Fibroblast of the aortic adventitia (primary cell): ENCODE measurements around the gene FBXO28. TPM values are rescaled to one million over a fixed set of nuclear protein-coding genes. Genes with fewer than 3 reads are reported as not detected.

Experiments
- DNase-seq: peaks from one replicate; pipeline ENCODE4 v3.0.0-alpha.2; 2010; ENCODE audit warnings: low read depth
- H3K4me3 ChIP-seq: 2 replicates; pipeline ENCODE4 v1.5.1; 2011; ENCODE audit warnings: low read depth, mild to moderate bottlenecking, control low read depth, low read length, moderate library complexity
- CTCF ChIP-seq: IDR thresholded peaks from 2 replicates; pipeline ENCODE4 v1.5.1; 2011; ENCODE audit warnings: mild to moderate bottlenecking, low read length, control low read depth, inconsistent platforms; ENCODE audit not compliant: insufficient read depth
- total RNA-seq: library from RNA; depleted of rRNA; stranded (reverse); fragments of >200 nt; gene quantifications from 2 replicates; pipeline ENCODE4 v1.2.3, GENCODE V29; 2012; ENCODE audit warnings: low replicate concordance

Gene FBXO28
- total RNA-seq, 1 donor = 37.1 TPM

GRCh38 chr1:224162768-224163167, 48.9 kb downstream of the FBXO28 start:
- TF ChIP-seq CTCF = no peak
- H3K4me3 ChIP-seq = no peak overlapping the region
- DNase-seq = no peak

- no peak for DNase-seq
- no peak overlapping the region for H3K4me3 ChIP-seq
- no peak for TF ChIP-seq CTCF
Observed at GRCh38 chr1:224163311-224163710, 49.4 kb downstream of the FBXO28 start.

- H3K4me3 ChIP-seq = peak overlapping the region; percentile 28
- DNase-seq = peak; percentile 98
- no peak for TF ChIP-seq CTCF
Observed at GRCh38 chr1:224168859-224169380, 55.0 kb downstream of the FBXO28 start.

GRCh38 chr1:224169718-224170270, 55.9 kb downstream of the FBXO28 start:
- TF ChIP-seq CTCF = no peak
- H3K4me3 ChIP-seq = no peak overlapping the region
- DNase-seq = no peak

- H3K4me3 ChIP-seq = no peak overlapping the region
- no peak for DNase-seq
- no peak for TF ChIP-seq CTCF
Observed at GRCh38 chr1:224170343-224170742, 56.4 kb downstream of the FBXO28 start.

GRCh38 chr1:224170748-224171478, 57.0 kb downstream of the FBXO28 start:
- DNase-seq = peak; percentile 16
- TF ChIP-seq CTCF = peak; percentile 24
- H3K4me3 ChIP-seq = no peak overlapping the region
